Activated CD4-positive, alpha-beta T cell treated with anti-CD3 and anti-CD28 coated beads for 24 hours (primary cell): ENCODE results near the gene AKNA.

ENCODE experiments used
- DNase-seq, 2 donors: peaks; one replicate each; pipeline ENCODE4 v3.0.0-alpha.2; 2020; ENCODE audit warnings: low read depth in 2 of 2

Gene AKNA

GRCh38 chr9:114378016-114378415, 9.8 kb downstream of the AKNA start:
- no peak for DNase-seq

GRCh38 chr9:114376586-114377445, 11.0 kb downstream of the AKNA start:
- no peak for DNase-seq

GRCh38 chr9:114375386-114376175, 12.2 kb downstream of the AKNA start:
- no peak for DNase-seq

- no peak for DNase-seq
Measured at GRCh38 chr9:114374936-114375335, 12.8 kb downstream of the AKNA start.

- DNase-seq: no peak
Measured at GRCh38 chr9:114373960-114374730, 13.6 kb downstream of the AKNA start.

GRCh38 chr9:114372921-114373448, 14.8 kb downstream of the AKNA start:
- DNase-seq: peak; percentile 56 to 58

GRCh38 chr9:114371973-114372917, 15.5 kb downstream of the AKNA start:
- DNase-seq: no peak

- no peak for DNase-seq
Measured at GRCh38 chr9:114371343-114371944, 16.3 kb downstream of the AKNA start.

- DNase-seq: no peak
Measured at GRCh38 chr9:114370968-114371320, 16.8 kb downstream of the AKNA start.

GRCh38 chr9:114370251-114370967, 17.4 kb downstream of the AKNA start:
- DNase-seq: no peak

- DNase-seq: no peak
Measured at GRCh38 chr9:114369216-114370130, 18.3 kb downstream of the AKNA start.

- no peak for DNase-seq
Measured at GRCh38 chr9:114367772-114368569, 19.8 kb downstream of the AKNA start.

- no peak for DNase-seq
Measured at GRCh38 chr9:114367366-114367765, 20.4 kb downstream of the AKNA start.

- no peak for DNase-seq
Measured at GRCh38 chr9:114366334-114367128, 21.3 kb downstream of the AKNA start.

GRCh38 chr9:114365194-114365593, 22.6 kb downstream of the AKNA start:
- no peak for DNase-seq

- DNase-seq: no peak
Measured at GRCh38 chr9:114364134-114365041, 23.4 kb downstream of the AKNA start.
